GM12878 (cell line): ENCODE results near the gene ARMC9.

Source experiments
- CBFB ChIP-seq: IDR thresholded peaks from 2 replicates; pipeline ENCODE4 v1.6.1; 2016; ENCODE audit warnings: antibody characterized with exemption, low read depth
- FOXM1 ChIP-seq: IDR thresholded peaks from 2 replicates; pipeline ENCODE4 v1.6.1; 2012; ENCODE audit warnings: low read depth, mild to moderate bottlenecking, inconsistent platforms, low read length, moderate library complexity
- GABPA ChIP-seq: IDR thresholded peaks from 2 replicates; pipeline ENCODE4 v1.6.1; 2014; ENCODE audit warnings: antibody characterized with exemption, low read depth, mild to moderate bottlenecking, inconsistent platforms
- JUND ChIP-seq: IDR thresholded peaks from 2 replicates; pipeline ENCODE4 v1.6.1; 2012; ENCODE audit warnings: low read depth, mild to moderate bottlenecking, low read length, improper control_type of control experiment, moderate library complexity
- RCOR1 ChIP-seq: conservative IDR thresholded peaks from 2 replicates; pipeline ENCODE4 v1.6.1; 2012; ENCODE audit warnings: low read depth, low read length, improper control_type of control experiment
- SMARCA5 ChIP-seq: fragments of 450-650 bp; IDR thresholded peaks from 2 replicates; pipeline ENCODE4 v1.6.1; 2017; ENCODE audit warnings: mild to moderate bottlenecking
- SMC3 ChIP-seq: IDR thresholded peaks from 2 replicates; pipeline ENCODE4 v1.6.1; 2011; ENCODE audit warnings: low read length, improper control_type of control experiment, borderline replicate concordance
- SUZ12 ChIP-seq: fragments of 200-600 bp; sonication (generic); IDR thresholded peaks from one replicate; pipeline ENCODE4 v1.6.1; 2018; ENCODE audit warnings: antibody characterized with exemption, mild to moderate bottlenecking; ENCODE audit not compliant: unreplicated experiment
- USF1 ChIP-seq: IDR thresholded peaks from 2 replicates; pipeline ENCODE4 v1.6.1; 2011; ENCODE audit warnings: borderline replicate concordance, low read depth, mild to moderate bottlenecking, moderate library complexity, mixed read lengths, low read length; ENCODE audit not compliant: insufficient read depth; ENCODE audit errors: extremely low read length
- TF ChIP-seq, protein P1 (sequence below), 3 experiments: IDR thresholded peaks in 2 of 3; conservative IDR thresholded peaks in 1 of 3; 2 replicates each; pipeline ENCODE4 v1.5.1; 2011; ENCODE audit warnings: low read depth in 3 of 3, low read length in 3 of 3, mild to moderate bottlenecking in 3 of 3, control low read depth in 2 of 3, moderate library complexity in 2 of 3, inconsistent platforms in 1 of 3, mixed read lengths in 1 of 3; ENCODE audit not compliant: control insufficient read depth in 2 of 3, insufficient read depth in 1 of 3; ENCODE audit errors: extremely low read depth in 1 of 3
- TF ChIP-seq, protein P2 (sequence below): IDR thresholded peaks from 2 replicates; pipeline ENCODE4 v1.6.1; 2012; ENCODE audit warnings: low read length, inconsistent platforms
- TF ChIP-seq, protein P3 (sequence below): fragments of 450-650 bp; IDR thresholded peaks from 2 replicates; pipeline ENCODE4 v1.6.1; 2017; ENCODE audit warnings: mild to moderate bottlenecking, moderate library complexity

DNA sequence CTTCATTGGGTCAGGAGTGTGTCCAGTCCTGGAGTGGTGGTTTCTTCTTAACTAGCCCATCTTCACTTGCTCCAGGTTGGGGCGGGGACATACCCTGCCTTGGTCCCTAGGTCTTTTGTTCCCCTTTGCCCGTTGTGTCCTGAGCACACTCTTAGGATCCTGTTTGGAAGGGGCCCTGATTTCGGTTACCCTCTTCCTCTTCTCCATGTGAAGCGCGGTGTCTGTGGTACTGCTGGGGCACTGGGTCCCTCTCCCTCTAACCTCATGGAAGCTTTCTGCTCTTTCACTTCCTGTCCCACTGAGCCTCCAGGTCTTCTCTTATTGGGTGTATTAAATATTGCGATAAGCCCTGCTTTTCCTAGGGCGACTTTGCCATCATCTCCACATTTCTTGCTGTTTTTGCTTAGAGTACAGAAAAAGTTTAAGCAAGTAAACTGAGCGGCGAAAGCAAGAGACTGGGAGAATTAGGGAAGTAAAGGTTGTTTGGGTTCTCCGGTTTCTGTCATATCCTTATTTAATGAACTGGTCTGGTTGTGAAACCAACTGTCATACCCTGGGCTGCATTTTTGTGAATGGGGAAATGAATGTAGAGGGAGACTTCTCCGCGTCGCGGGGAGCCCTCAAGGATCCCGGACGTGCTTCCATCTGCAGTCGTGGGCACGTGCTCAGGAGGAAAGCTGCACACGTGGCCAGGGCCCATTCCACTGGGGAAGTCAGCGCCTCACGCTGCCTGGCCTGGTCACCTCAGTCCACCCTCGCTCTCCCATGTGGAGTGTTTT is 123.3 kb downstream of the ARMC9 start:
- TF ChIP-seq SMARCA5 (no peak), SMC3 (no peak), USF1 (peak; percentile 20), SUZ12 (no peak), CBFB (no peak), RCOR1 (no peak), JUND (no peak), FOXM1 (no peak), GABPA (no peak)
- TF ChIP-seq, protein P1, sequence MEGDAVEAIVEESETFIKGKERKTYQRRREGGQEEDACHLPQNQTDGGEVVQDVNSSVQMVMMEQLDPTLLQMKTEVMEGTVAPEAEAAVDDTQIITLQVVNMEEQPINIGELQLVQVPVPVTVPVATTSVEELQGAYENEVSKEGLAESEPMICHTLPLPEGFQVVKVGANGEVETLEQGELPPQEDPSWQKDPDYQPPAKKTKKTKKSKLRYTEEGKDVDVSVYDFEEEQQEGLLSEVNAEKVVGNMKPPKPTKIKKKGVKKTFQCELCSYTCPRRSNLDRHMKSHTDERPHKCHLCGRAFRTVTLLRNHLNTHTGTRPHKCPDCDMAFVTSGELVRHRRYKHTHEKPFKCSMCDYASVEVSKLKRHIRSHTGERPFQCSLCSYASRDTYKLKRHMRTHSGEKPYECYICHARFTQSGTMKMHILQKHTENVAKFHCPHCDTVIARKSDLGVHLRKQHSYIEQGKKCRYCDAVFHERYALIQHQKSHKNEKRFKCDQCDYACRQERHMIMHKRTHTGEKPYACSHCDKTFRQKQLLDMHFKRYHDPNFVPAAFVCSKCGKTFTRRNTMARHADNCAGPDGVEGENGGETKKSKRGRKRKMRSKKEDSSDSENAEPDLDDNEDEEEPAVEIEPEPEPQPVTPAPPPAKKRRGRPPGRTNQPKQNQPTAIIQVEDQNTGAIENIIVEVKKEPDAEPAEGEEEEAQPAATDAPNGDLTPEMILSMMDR (IDR thresholded peaks at IDR 0.05 in 2 of 3, conservative IDR thresholded peaks at IDR 0.05 in 1 of 3; ENCODE audit: control insufficient read depth in 2 of 3, extremely low read depth in 1 of 3, insufficient read depth in 1 of 3, low read depth in 3 of 3, low read length in 3 of 3), result no peak
- TF ChIP-seq, protein P2, sequence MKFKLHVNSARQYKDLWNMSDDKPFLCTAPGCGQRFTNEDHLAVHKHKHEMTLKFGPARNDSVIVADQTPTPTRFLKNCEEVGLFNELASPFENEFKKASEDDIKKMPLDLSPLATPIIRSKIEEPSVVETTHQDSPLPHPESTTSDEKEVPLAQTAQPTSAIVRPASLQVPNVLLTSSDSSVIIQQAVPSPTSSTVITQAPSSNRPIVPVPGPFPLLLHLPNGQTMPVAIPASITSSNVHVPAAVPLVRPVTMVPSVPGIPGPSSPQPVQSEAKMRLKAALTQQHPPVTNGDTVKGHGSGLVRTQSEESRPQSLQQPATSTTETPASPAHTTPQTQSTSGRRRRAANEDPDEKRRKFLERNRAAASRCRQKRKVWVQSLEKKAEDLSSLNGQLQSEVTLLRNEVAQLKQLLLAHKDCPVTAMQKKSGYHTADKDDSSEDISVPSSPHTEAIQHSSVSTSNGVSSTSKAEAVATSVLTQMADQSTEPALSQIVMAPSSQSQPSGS, result no peak
- TF ChIP-seq, protein P3, sequence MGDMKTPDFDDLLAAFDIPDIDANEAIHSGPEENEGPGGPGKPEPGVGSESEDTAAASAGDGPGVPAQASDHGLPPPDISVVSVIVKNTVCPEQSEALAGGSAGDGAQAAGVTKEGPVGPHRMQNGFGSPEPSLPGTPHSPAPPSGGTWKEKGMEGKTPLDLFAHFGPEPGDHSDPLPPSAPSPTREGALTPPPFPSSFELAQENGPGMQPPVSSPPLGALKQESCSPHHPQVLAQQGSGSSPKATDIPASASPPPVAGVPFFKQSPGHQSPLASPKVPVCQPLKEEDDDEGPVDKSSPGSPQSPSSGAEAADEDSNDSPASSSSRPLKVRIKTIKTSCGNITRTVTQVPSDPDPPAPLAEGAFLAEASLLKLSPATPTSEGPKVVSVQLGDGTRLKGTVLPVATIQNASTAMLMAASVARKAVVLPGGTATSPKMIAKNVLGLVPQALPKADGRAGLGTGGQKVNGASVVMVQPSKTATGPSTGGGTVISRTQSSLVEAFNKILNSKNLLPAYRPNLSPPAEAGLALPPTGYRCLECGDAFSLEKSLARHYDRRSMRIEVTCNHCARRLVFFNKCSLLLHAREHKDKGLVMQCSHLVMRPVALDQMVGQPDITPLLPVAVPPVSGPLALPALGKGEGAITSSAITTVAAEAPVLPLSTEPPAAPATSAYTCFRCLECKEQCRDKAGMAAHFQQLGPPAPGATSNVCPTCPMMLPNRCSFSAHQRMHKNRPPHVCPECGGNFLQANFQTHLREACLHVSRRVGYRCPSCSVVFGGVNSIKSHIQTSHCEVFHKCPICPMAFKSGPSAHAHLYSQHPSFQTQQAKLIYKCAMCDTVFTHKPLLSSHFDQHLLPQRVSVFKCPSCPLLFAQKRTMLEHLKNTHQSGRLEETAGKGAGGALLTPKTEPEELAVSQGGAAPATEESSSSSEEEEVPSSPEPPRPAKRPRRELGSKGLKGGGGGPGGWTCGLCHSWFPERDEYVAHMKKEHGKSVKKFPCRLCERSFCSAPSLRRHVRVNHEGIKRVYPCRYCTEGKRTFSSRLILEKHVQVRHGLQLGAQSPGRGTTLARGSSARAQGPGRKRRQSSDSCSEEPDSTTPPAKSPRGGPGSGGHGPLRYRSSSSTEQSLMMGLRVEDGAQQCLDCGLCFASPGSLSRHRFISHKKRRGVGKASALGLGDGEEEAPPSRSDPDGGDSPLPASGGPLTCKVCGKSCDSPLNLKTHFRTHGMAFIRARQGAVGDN, result no peak
